ENCODE measurements around the gene FOXD4L5. TPM values are rescaled to one million over a fixed set of nuclear protein-coding genes. Genes with fewer than 3 reads are reported as not detected.
"Not testable (repeated sequence)": the region's sequence is repeated elsewhere in the genome, so short reads cannot be mapped to it uniquely, and the experiment has no call there.

Gene FOXD4L5
- total RNA-seq: under 1 TPM; 0.22 to 0.40 TPM
- polyA plus RNA-seq (ENCODE audit: insufficient read length in 2 of 2): 1 to 10 TPM in 1 of 2 donors, under 1 TPM in 1; 0.81 to 1.5 TPM
- long read RNA-seq, donor 1: 0 reads
- long read RNA-seq, donor 2: 0 reads
- long read RNA-seq, donor 3: 0 reads
- long read RNA-seq, donor 4, partial matches to known transcripts: 0 of 1 reads
- long read RNA-seq, donor 4, other reads (novel, unspliced or antisense): 0 of 1 reads

- not testable (repeated sequence) for DNase-seq (ENCODE audit: low read depth in 4 of 6, low spot score in 6 of 6); H3K9me3 ChIP-seq (ENCODE audit: control insufficient read depth, insufficient read depth, low read length); H3K4me3 ChIP-seq (ENCODE audit: low read depth, low read length); H3K4me1 ChIP-seq (ENCODE audit: control insufficient read depth, insufficient read depth, low read length); H3K27me3 ChIP-seq (ENCODE audit: control insufficient read depth, insufficient read depth, low read length); H3K36me3 ChIP-seq (ENCODE audit: control insufficient read depth, insufficient read depth, low read length); H3K27ac ChIP-seq (ENCODE audit: low read depth, low read length)
- no CpG with 5 or more reads among the region's 2 CpGs for WGBS (ENCODE audit: insufficient coverage)
Measured at GRCh38 chr9:65285109-65285508, at the start of gene FOXD4L5. TSS of gene FOXD4L5 (minus strand) at chr9:65285209. CDS start at chr9:65284377, 832 bp downstream.

DNA sequence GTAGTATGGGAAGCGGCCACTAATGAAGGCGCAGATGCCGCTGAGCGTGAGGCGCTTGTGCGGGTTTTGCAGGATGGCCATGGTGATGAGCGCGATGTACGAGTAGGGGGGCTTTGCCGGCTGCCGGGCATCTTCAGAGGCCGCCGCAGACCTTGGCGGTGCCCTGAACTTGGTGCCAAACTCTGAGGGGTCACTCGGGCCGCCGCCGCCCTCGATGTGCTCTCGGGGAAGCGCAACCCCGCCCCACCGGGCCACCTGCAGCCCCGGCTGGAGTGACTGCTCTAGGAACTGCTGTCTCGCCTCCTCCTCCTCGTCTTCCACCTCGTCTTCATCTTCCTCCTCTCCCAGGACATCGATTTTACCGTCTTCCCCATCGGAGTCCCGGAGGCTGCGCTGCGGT is 1.1 kb downstream of the FOXD4L5 start:
- H3K36me3 ChIP-seq (ENCODE audit: control insufficient read depth, insufficient read depth, low read length); DNase-seq (ENCODE audit: low read depth in 4 of 6, low spot score in 6 of 6); H3K9me3 ChIP-seq (ENCODE audit: control insufficient read depth, insufficient read depth, low read length); H3K27ac ChIP-seq (ENCODE audit: low read depth, low read length); H3K4me1 ChIP-seq (ENCODE audit: control insufficient read depth, insufficient read depth, low read length); H3K4me3 ChIP-seq (ENCODE audit: low read depth, low read length); H3K27me3 ChIP-seq (ENCODE audit: control insufficient read depth, insufficient read depth, low read length): not testable (repeated sequence)
- WGBS (ENCODE audit: insufficient coverage): no CpG with 5 or more reads among the region's 33 CpGs

DNA sequence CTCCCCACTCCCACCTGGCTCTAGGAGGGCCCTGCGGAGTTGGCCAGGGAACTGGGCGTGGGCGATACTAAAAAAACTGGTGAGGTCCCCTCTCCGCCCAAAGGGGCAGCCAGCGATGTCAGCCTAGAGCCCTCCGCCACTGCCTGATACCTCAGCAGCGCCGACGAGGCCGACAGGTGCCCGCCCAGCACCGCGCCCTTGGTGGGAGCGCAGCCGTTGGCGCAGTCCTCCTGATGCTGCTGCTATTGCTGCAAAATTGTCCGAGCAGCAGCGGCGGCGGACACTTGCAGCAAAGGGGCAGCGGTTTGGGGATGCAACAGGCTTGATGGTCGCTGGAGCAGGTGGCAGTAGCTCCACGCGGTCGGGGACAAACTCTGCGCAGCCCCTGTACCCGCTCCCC is 2.0 kb downstream of the FOXD4L5 start:
- WGBS (ENCODE audit: insufficient coverage): no CpG with 5 or more reads among the region's 27 CpGs
- H3K27ac ChIP-seq (ENCODE audit: low read depth, low read length); H3K4me3 ChIP-seq (ENCODE audit: low read depth, low read length); H3K4me1 ChIP-seq (ENCODE audit: control insufficient read depth, insufficient read depth, low read length); H3K36me3 ChIP-seq (ENCODE audit: control insufficient read depth, insufficient read depth, low read length); DNase-seq (ENCODE audit: low read depth in 4 of 6, low spot score in 6 of 6); H3K27me3 ChIP-seq (ENCODE audit: control insufficient read depth, insufficient read depth, low read length); H3K9me3 ChIP-seq (ENCODE audit: control insufficient read depth, insufficient read depth, low read length): not testable (repeated sequence)

Small RNA genes within 50 kb of the gene (small RNA-seq; reads per million reads assigned to genes)
- gene IGKV1OR9-1 (ENCODE audit: low replicate concordance): not detected
